OCI-LY3 (cell line): ENCODE data around the gene FRMD6.

Source experiments
- H2AFZ ChIP-seq: fragments of 200-600, 300-600 bp; shearing (Covaris generic); 2 replicates; pipeline ENCODE4 v1.6.0; 2014; ENCODE audit warnings: antibody characterized with exemption, low read depth, low read length
- H3K27ac ChIP-seq: fragments of 200-600, 300-600 bp; sonication (generic); 2 replicates; pipeline ENCODE4 v1.5.1; 2014; ENCODE audit warnings: mild to moderate bottlenecking, low read length, moderate library complexity, mixed read lengths
- H3K27me3 ChIP-seq: fragments of 200-600, 300-600 bp; sonication (generic); 2 replicates; pipeline ENCODE4 v1.6.1; 2014; ENCODE audit warnings: low read depth, low read length, mixed read lengths
- H3K36me3 ChIP-seq: fragments of 200-600, 300-600 bp; sonication (generic); replicated peaks from 2 replicates; pipeline ENCODE3; 2014; ENCODE audit warnings: low read depth, low read length, mixed read lengths
- H3K4me1 ChIP-seq: fragments of 300-600, 200-600 bp; sonication (generic); 2 replicates; pipeline ENCODE4 v1.6.1; 2014; ENCODE audit warnings: low read length, mixed read lengths
- H3K4me2 ChIP-seq: fragments of 200-600, 300-600 bp; sonication (generic); 2 replicates; pipeline ENCODE4 v1.6.1; 2014; ENCODE audit warnings: low read length, mixed read lengths
- H3K4me3 ChIP-seq: fragments of 300-600, 200-600 bp; sonication (generic); 2 replicates; pipeline ENCODE4 v1.5.1; 2014; ENCODE audit warnings: antibody characterized with exemption, mild to moderate bottlenecking, low read length, moderate library complexity
- H3K79me2 ChIP-seq: fragments of 300-600, 200-600 bp; shearing (Covaris generic); 2 replicates; pipeline ENCODE4 v1.6.1; 2014; ENCODE audit warnings: mild to moderate bottlenecking, low read length, mixed read lengths
- H3K9ac ChIP-seq: fragments of 300-600, 200-600 bp; shearing (Covaris generic); 2 replicates; pipeline ENCODE4 v1.6.0; 2014; ENCODE audit warnings: mild to moderate bottlenecking, low read length, moderate library complexity
- H3K9me3 ChIP-seq: fragments of 200-600, 300-600 bp; shearing (Covaris generic); 2 replicates; pipeline ENCODE4 v1.6.1; 2014; ENCODE audit warnings: low read length, mixed read lengths; ENCODE audit not compliant: insufficient read depth
- H4K20me1 ChIP-seq: fragments of 200-600, 300-600 bp; sonication (generic); 2 replicates; pipeline ENCODE4 v1.6.1; 2016; ENCODE audit warnings: low read length, mixed read lengths; ENCODE audit not compliant: insufficient read depth
- CTCF ChIP-seq: fragments of 200-600, 300-600 bp; sonication (generic); IDR thresholded peaks from 2 replicates; pipeline ENCODE4 v1.5.1; 2014; ENCODE audit warnings: antibody characterized with exemption, low read length, low read depth
- EZH2phosphoT487 ChIP-seq: fragments of 200-600 bp; shearing (Covaris generic); IDR thresholded peaks from 2 replicates; pipeline ENCODE4 v1.6.1; 2018; ENCODE audit warnings: antibody characterized with exemption, mixed run types, low read depth

The FRMD6 gene

GRCh38 chr14:51621654-51622053 is 30.1 kb upstream of the FRMD6 start:
- no peaks in the 10 kb centered on the region for H4K20me1 ChIP-seq
- no peaks in the 10 kb centered on the region for H3K9me3 ChIP-seq
- no peak overlapping the region for H3K4me2 ChIP-seq
- H3K27ac ChIP-seq, result no peak overlapping the region
- H3K79me2 ChIP-seq, result no peaks in the 10 kb centered on the region
- TF ChIP-seq CTCF, result no peak
- TF ChIP-seq EZH2phosphoT487, result no peak
- peaks cover 18% of the 10 kb centered on the region for H3K4me1 ChIP-seq
- H2AFZ ChIP-seq, result no peak overlapping the region
- no peak overlapping the region for H3K4me3 ChIP-seq
- no peak overlapping the region for H3K9ac ChIP-seq
- H3K36me3 ChIP-seq, result no peaks in the 10 kb centered on the region
- no peaks in the 10 kb centered on the region for H3K27me3 ChIP-seq

DNA sequence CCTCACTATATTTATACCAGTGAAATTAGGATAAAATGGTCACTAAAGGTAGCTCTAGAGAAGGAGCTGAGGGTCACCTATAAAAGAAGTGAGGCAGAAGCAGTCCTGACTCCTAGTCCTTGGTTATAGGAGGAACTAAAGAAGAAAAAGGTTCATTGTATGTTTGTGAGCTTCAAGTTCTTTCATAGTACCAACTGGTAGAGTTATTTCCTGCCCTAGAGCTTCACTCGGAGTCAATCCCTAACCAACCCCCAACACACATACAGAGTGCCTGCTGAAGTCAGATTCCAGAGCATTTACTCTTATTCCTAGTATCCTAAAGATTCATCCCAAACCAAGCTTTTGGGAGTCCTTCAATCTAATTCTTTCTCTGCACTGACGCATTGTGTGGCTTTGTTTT is 29.3 kb upstream of the FRMD6 start:
- Histone ChIP-seq H3K27me3 (no peaks in the 10 kb centered on the region), H3K9ac (no peak overlapping the region), H3K4me2 (no peak overlapping the region), H3K4me3 (no peak overlapping the region), H3K36me3 (no peaks in the 10 kb centered on the region), H3K9me3 (no peaks in the 10 kb centered on the region), H3K4me1 (peaks cover 22% of the 10 kb centered on the region), H3K79me2 (no peaks in the 10 kb centered on the region), H3K27ac (no peak overlapping the region), H4K20me1 (no peaks in the 10 kb centered on the region), H2AFZ (no peak overlapping the region)
- TF ChIP-seq EZH2phosphoT487, result no peak
- TF ChIP-seq CTCF, result no peak

- TF ChIP-seq EZH2phosphoT487 (no peak), CTCF (no peak)
- H3K4me1 ChIP-seq, result peaks cover 22% of the 10 kb centered on the region
- H3K4me3 ChIP-seq, result no peak overlapping the region
- peak overlapping the region; percentile 37 for H3K4me2 ChIP-seq
- no peaks in the 10 kb centered on the region for H4K20me1 ChIP-seq
- H3K9ac ChIP-seq, result no peak overlapping the region
- H3K27me3 ChIP-seq, result no peaks in the 10 kb centered on the region
- H3K9me3 ChIP-seq, result no peaks in the 10 kb centered on the region
- no peaks in the 10 kb centered on the region for H3K36me3 ChIP-seq
- H3K27ac ChIP-seq, result no peak overlapping the region
- no peaks in the 10 kb centered on the region for H3K79me2 ChIP-seq
- H2AFZ ChIP-seq, result peak overlapping the region; percentile 51
Measured at GRCh38 chr14:51624955-51625569, 26.6 kb upstream of the FRMD6 start.

- peaks cover 22% of the 10 kb centered on the region for H3K4me1 ChIP-seq
- H4K20me1 ChIP-seq, result no peaks in the 10 kb centered on the region
- no peaks in the 10 kb centered on the region for H3K79me2 ChIP-seq
- H3K9ac ChIP-seq, result no peak overlapping the region
- no peaks in the 10 kb centered on the region for H3K36me3 ChIP-seq
- no peak overlapping the region for H3K4me3 ChIP-seq
- no peak overlapping the region for H3K4me2 ChIP-seq
- H2AFZ ChIP-seq, result no peak overlapping the region
- no peak for TF ChIP-seq EZH2phosphoT487
- TF ChIP-seq CTCF, result no peak
- no peaks in the 10 kb centered on the region for H3K27me3 ChIP-seq
- H3K27ac ChIP-seq, result no peak overlapping the region
- no peaks in the 10 kb centered on the region for H3K9me3 ChIP-seq
Measured at GRCh38 chr14:51626185-51626584, 25.5 kb upstream of the FRMD6 start.
